Measurements from ENCODE around the gene PRKCE. TPM values are rescaled to one million over a fixed set of nuclear protein-coding genes. Genes with fewer than 3 reads are reported as not detected.

Gene PRKCE
- total RNA-seq, 1 experiment from 2014 or later: 14.8 TPM

- Histone ChIP-seq H3K4me2 (ENCODE audit: low read length) (no peak overlapping the region), H4K20me1 (ENCODE audit: insufficient read depth) (no peaks in the 10 kb centered on the region), H3K4me1 (ENCODE audit: control insufficient read depth in 1 of 2, insufficient read depth in 2 of 2, low read length in 2 of 2) (peaks cover 0 to under 1% of the 10 kb centered on the region in 2 experiments; a peak in 1 of 4 replicates), H3K9ac (ENCODE audit: low read length) (no peak overlapping the region), H3K9me2 (ENCODE audit: insufficient read depth) (no peaks in the 10 kb centered on the region), H3K79me2 (ENCODE audit: insufficient read depth, low read length) (peaks cover 12% of the 10 kb centered on the region), H3K4me3 (replicated peaks in 1 of 2; ENCODE audit: low read depth in 1 of 2, low read length in 2 of 2) (no peak overlapping the region), H3K27ac (ENCODE audit: low read depth, low read length) (no peak overlapping the region), H3K9me3 (ENCODE audit: control insufficient read depth in 1 of 2, insufficient read depth in 1 of 2, low read depth in 1 of 2, low read length in 2 of 2) (no peaks in the 10 kb centered on the region), H3K36me3 (ENCODE audit: control insufficient read depth in 1 of 2, insufficient read depth in 2 of 2, low read length in 2 of 2) (no peaks in the 10 kb centered on the region), H3K27me3 (ENCODE audit: insufficient read depth, low read length) (no peaks in the 10 kb centered on the region), H2AFZ (ENCODE audit: low read depth, low read length, poor library complexity, severe bottlenecking) (no peak overlapping the region)
- no TSS peak for BruUV-seq (replicated peaks)
- TF ChIP-seq RAD21 (IDR thresholded peaks at IDR 0.05; ENCODE audit: low read depth) (no peak), CBX3 (IDR thresholded peaks at IDR 0.05; ENCODE audit: low read depth) (no peak), TCF7L2 (IDR thresholded peaks at IDR 0.05; ENCODE audit: borderline replicate concordance, extremely low read depth, insufficient read depth, insufficient read length) (no peak), REST (IDR thresholded peaks at IDR 0.05; ENCODE audit: low read depth) (no peak), ZBTB33 (IDR thresholded peaks at IDR 0.05; ENCODE audit: extremely low read depth, insufficient replicate concordance, low read length) (no peak), POLR2A (IDR thresholded peaks at IDR 0.05; ENCODE audit: borderline replicate concordance, extremely low read depth, insufficient read depth, insufficient read length) (no peak), EGR1 (IDR thresholded peaks at IDR 0.05; ENCODE audit: low read depth) (no peak), CEBPB (IDR thresholded peaks at IDR 0.05; ENCODE audit: low read depth) (no peak), FOSL1 (IDR thresholded peaks at IDR 0.05; ENCODE audit: low read depth) (no peak), MAX (IDR thresholded peaks at IDR 0.05) (no peak), EZH2 (IDR thresholded peaks at IDR 0.05) (no peak), EZH2phosphoT487 (IDR thresholded peaks at IDR 0.05; ENCODE audit: borderline replicate concordance) (no peak), SP1 (IDR thresholded peaks at IDR 0.05; ENCODE audit: low read depth) (no peak)
- CTCF ChIA-PET: no interaction called here
- RAD21 ChIA-PET (ENCODE audit: low non-redundant PET in 1 of 2, low total read pairs in 2 of 2, uncharacterized antibody in 2 of 2, unreplicated experiment in 2 of 2): no interaction called here
- intact Hi-C loops (cut with micrococcal nuclease): no loop called here
- no peak for ATAC-seq
- POLR2A ChIA-PET: no interaction called here
- no peak for DNase-seq (ENCODE audit: low read depth, low spot score)
Observed at GRCh38 chr2:45668509-45668908, 17.0 kb downstream of the PRKCE start.
